GM23338 (cell line): ENCODE data around the gene PDE5A. TPM values are rescaled to one million over a fixed set of nuclear protein-coding genes. Genes with fewer than 3 reads are reported as not detected.

ENCODE experiments used
- ATAC-seq: fragments of 200-7000 bp; cut with Tn5 transposase; 3 replicates; pipeline ENCODE4 v1.9.1; 2020
- DNase-seq: peaks from one replicate; pipeline ENCODE4 v3.0.0-alpha.2; 2015; ENCODE audit warnings: low spot score
- H2AFZ ChIP-seq: fragments of 200-600 bp; sonication (generic); 2 replicates; pipeline ENCODE4 v1.8.0; 2016; ENCODE audit warnings: antibody characterized with exemption, mild to moderate bottlenecking, moderate library complexity
- H3F3A ChIP-seq: fragments of 200-600 bp; sonication (generic); replicated peaks from 2 replicates; pipeline ENCODE4 v1.8.0; 2017; ENCODE audit warnings: antibody characterized with exemption, mixed run types, low read depth
- H3K27ac ChIP-seq: fragments of 200-600 bp; sonication (generic); 2 replicates; pipeline ENCODE4 v1.6.1; 2016; ENCODE audit warnings: low read depth
- H3K27me3 ChIP-seq: fragments of 200-600 bp; sonication (generic); 2 replicates; pipeline ENCODE4 v1.8.0; 2016; ENCODE audit warnings: mild to moderate bottlenecking, mixed run types, moderate library complexity; ENCODE audit not compliant: insufficient read depth
- H3K36me3 ChIP-seq: fragments of 200-600 bp; sonication (generic); 2 replicates; pipeline ENCODE4 v1.8.0; 2016; ENCODE audit warnings: mild to moderate bottlenecking; ENCODE audit not compliant: insufficient read depth
- H3K4me1 ChIP-seq: fragments of 200-600 bp; sonication (generic); 2 replicates; pipeline ENCODE4 v1.8.0; 2016; ENCODE audit warnings: mild to moderate bottlenecking, moderate library complexity; ENCODE audit not compliant: insufficient read depth
- H3K4me2 ChIP-seq: fragments of 200-600 bp; sonication (generic); 2 replicates; pipeline ENCODE4 v1.7.1; 2017; ENCODE audit warnings: mixed run types
- H3K4me3 ChIP-seq: fragments of 200-600 bp; sonication (generic); 2 replicates; pipeline ENCODE4 v1.6.1; 2016; ENCODE audit warnings: mixed run types
- H3K79me2 ChIP-seq: fragments of 200-600 bp; sonication (generic); replicated peaks from 2 replicates; pipeline ENCODE4 v1.8.0; 2017; ENCODE audit warnings: mild to moderate bottlenecking; ENCODE audit not compliant: insufficient read depth
- H3K9me2 ChIP-seq: fragments of 200-600 bp; sonication (generic); 2 replicates; pipeline ENCODE4 v1.8.0; 2017; ENCODE audit not compliant: insufficient read depth
- H4K20me1 ChIP-seq: fragments of 200-600 bp; sonication (generic); replicated peaks from 2 replicates; pipeline ENCODE4 v1.8.0; 2017; ENCODE audit warnings: mild to moderate bottlenecking; ENCODE audit not compliant: insufficient read depth
- H3K27ac Mint-ChIP-seq: 2 replicates; pipeline ENCODE4 v1.8.0; 2020; ENCODE audit warnings: inconsistent platforms, mild to moderate bottlenecking, moderate library complexity, mixed read lengths
- H3K27me3 Mint-ChIP-seq: 3 replicates; pipeline ENCODE4 v1.8.0; 2022; ENCODE audit warnings: low read depth, mild to moderate bottlenecking, moderate library complexity, mixed read lengths, inconsistent platforms; ENCODE audit not compliant: insufficient read depth, poor library complexity
- H3K36me3 Mint-ChIP-seq: 3 replicates; pipeline ENCODE4 v1.8.0; 2021; ENCODE audit warnings: low read depth, mild to moderate bottlenecking, inconsistent platforms, moderate library complexity, mixed read lengths
- H3K4me1 Mint-ChIP-seq: 3 replicates; pipeline ENCODE4 v1.8.0; 2020; ENCODE audit warnings: mild to moderate bottlenecking, inconsistent platforms, mixed read lengths
- H3K4me3 Mint-ChIP-seq: 3 replicates; pipeline ENCODE4 v1.8.0; 2021; ENCODE audit warnings: moderate library complexity, mild to moderate bottlenecking, inconsistent platforms, mixed read lengths
- H3K9me3 Mint-ChIP-seq: 3 replicates; pipeline ENCODE4 v1.8.0; 2020; ENCODE audit warnings: moderate library complexity, mild to moderate bottlenecking, inconsistent platforms, mixed read lengths
- CREB1 ChIP-seq: fragments of 250-450 bp; sonication (Bioruptor Pico); IDR thresholded peaks from 2 replicates; pipeline ENCODE4 v1.5.0; 2020; ENCODE audit warnings: low read depth, mild to moderate bottlenecking, moderate library complexity
- EZH2 ChIP-seq: fragments of 200-600 bp; sonication (generic); IDR thresholded peaks from one replicate; pipeline ENCODE4 v1.8.0; 2017; ENCODE audit warnings: antibody characterized with exemption, mild to moderate bottlenecking, low read depth; ENCODE audit not compliant: unreplicated experiment
- EZH2phosphoT487 ChIP-seq: fragments of 200-600 bp; sonication (generic); IDR thresholded peaks from one replicate; pipeline ENCODE4 v1.8.1; 2018; ENCODE audit warnings: antibody characterized with exemption; ENCODE audit not compliant: unreplicated experiment
- JUNB ChIP-seq: IDR thresholded peaks from one replicate; pipeline ENCODE4 v1.6.1; 2016; ENCODE audit warnings: antibody characterized with exemption; ENCODE audit not compliant: unreplicated experiment
- NANOG ChIP-seq: IDR thresholded peaks from 2 replicates; pipeline ENCODE4 v1.6.1; 2016; ENCODE audit warnings: antibody characterized with exemption, borderline replicate concordance
- POLR2AphosphoS5 ChIP-seq: IDR thresholded peaks from 2 replicates; pipeline ENCODE4 v1.6.1; 2016; ENCODE audit warnings: antibody characterized with exemption, low read depth
- STAT1 ChIP-seq: IDR thresholded peaks from one replicate; pipeline ENCODE4 v1.6.1; 2016; ENCODE audit warnings: antibody characterized with exemption; ENCODE audit not compliant: unreplicated experiment
- ZNF114 ChIP-seq: fragments of 250-450 bp; sonication (Bioruptor Pico); IDR thresholded peaks from 2 replicates; pipeline ENCODE4 v1.5.0; 2020; ENCODE audit warnings: mild to moderate bottlenecking, moderate library complexity
- ZNF331 ChIP-seq: fragments of 250-450 bp; sonication (Bioruptor Pico); IDR thresholded peaks from 2 replicates; pipeline ENCODE4 v1.5.0; 2020; ENCODE audit warnings: low read depth, mild to moderate bottlenecking, moderate library complexity
- polyA plus RNA-seq: library from polyadenylated mRNA; unstranded; fragments of >200 nt; fragmentation: Nextera tagmentation; extraction: Ambion mirVana; gene quantifications from 2 replicates; pipeline ENCODE4 v1.2.1, GENCODE V29; 2016
- total RNA-seq: library from RNA; depleted of rRNA; stranded (reverse); fragments of >200 nt; shearing (Covaris generic); gene quantifications from 2 replicates; pipeline ENCODE4 v1.2.3, GENCODE V29; 2014
- TF ChIP-seq, protein P1 (sequence below), 2 experiments: fragments of 200-600 bp in 1 of 2; sonication (generic) in 1 of 2; conservative IDR thresholded peaks; 2 replicates each; pipeline versions ENCODE4 v1.5.1 to v1.6.1; 2016 to 2017; ENCODE audit warnings: antibody characterized with exemption in 2 of 2, low read depth in 2 of 2, mild to moderate bottlenecking in 2 of 2, moderate library complexity in 1 of 2
- TF ChIP-seq, protein P2 (sequence below): IDR thresholded peaks from one replicate; pipeline ENCODE4 v1.6.1; 2018; ENCODE audit warnings: antibody characterized with exemption; ENCODE audit not compliant: unreplicated experiment
- TF ChIP-seq, protein P3 (sequence below): fragments of 250-450 bp; sonication (Bioruptor Pico); IDR thresholded peaks from 2 replicates; pipeline ENCODE4 v1.5.0; 2020; ENCODE audit warnings: mild to moderate bottlenecking, moderate library complexity
- TF ChIP-seq, protein P4 (sequence below): IDR thresholded peaks from 2 replicates; pipeline ENCODE4 v1.6.1; 2016; ENCODE audit warnings: antibody characterized with exemption

The PDE5A gene
- total and polyA plus RNA-seq, 2 experiments from 2014 or later = 15.0 to 22.6 TPM

DNA sequence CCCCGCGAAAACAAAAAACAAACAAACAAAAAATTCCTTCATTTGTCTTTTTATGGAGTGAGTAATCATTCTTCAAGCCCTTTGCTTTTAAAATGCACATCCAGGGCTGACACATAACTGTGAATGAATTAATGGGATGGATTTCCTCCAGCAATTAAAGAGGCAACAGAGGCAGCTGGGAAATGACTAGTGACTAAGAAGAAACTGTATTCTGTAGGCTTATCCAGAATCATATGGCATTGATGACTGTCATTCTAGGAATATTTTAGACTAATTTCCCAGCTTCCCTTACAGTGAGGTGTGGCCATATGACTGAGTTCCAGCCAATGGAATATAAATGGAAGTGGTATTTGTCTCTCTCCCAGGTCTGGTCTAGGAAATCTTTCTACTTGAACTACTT, 46.8 kb upstream of the PDE5A start:
- H3K27ac ChIP-seq = no peak overlapping the region
- H3K36me3 ChIP-seq = no peaks in the 10 kb centered on the region
- H2AFZ ChIP-seq = no peak overlapping the region; the same call in 1 of the 2 replicates
- no peaks in the 10 kb centered on the region for H3F3A ChIP-seq
- H4K20me1 ChIP-seq = no peaks in the 10 kb centered on the region
- no peak for ATAC-seq
- Mint-ChIP-seq H3K4me1 (peaks cover 20% of the 10 kb centered on the region; the same call in 2 of the 3 replicates), H3K36me3 (no peaks in the 10 kb centered on the region), H3K9me3 (no peaks in the 10 kb centered on the region), H3K27me3 (no peaks in the 10 kb centered on the region), H3K4me3 (no peak overlapping the region), H3K27ac (no peak overlapping the region)
- no peak overlapping the region for H3K4me3 ChIP-seq
- no peaks in the 10 kb centered on the region for H3K27me3 ChIP-seq
- TF ChIP-seq, protein P1, sequence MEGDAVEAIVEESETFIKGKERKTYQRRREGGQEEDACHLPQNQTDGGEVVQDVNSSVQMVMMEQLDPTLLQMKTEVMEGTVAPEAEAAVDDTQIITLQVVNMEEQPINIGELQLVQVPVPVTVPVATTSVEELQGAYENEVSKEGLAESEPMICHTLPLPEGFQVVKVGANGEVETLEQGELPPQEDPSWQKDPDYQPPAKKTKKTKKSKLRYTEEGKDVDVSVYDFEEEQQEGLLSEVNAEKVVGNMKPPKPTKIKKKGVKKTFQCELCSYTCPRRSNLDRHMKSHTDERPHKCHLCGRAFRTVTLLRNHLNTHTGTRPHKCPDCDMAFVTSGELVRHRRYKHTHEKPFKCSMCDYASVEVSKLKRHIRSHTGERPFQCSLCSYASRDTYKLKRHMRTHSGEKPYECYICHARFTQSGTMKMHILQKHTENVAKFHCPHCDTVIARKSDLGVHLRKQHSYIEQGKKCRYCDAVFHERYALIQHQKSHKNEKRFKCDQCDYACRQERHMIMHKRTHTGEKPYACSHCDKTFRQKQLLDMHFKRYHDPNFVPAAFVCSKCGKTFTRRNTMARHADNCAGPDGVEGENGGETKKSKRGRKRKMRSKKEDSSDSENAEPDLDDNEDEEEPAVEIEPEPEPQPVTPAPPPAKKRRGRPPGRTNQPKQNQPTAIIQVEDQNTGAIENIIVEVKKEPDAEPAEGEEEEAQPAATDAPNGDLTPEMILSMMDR (conservative IDR thresholded peaks at IDR 0.05; ENCODE audit: low read depth in 2 of 2) = no peak
- TF ChIP-seq NANOG = no peak
- TF ChIP-seq ZNF331 (CRISPR knock-in tag) = no peak
- TF ChIP-seq POLR2AphosphoS5 = no peak
- TF ChIP-seq STAT1 = no peak
- no peak for TF ChIP-seq ZNF114
- no peak for TF ChIP-seq JUNB
- no peak for TF ChIP-seq EZH2phosphoT487
- TF ChIP-seq, protein P2, sequence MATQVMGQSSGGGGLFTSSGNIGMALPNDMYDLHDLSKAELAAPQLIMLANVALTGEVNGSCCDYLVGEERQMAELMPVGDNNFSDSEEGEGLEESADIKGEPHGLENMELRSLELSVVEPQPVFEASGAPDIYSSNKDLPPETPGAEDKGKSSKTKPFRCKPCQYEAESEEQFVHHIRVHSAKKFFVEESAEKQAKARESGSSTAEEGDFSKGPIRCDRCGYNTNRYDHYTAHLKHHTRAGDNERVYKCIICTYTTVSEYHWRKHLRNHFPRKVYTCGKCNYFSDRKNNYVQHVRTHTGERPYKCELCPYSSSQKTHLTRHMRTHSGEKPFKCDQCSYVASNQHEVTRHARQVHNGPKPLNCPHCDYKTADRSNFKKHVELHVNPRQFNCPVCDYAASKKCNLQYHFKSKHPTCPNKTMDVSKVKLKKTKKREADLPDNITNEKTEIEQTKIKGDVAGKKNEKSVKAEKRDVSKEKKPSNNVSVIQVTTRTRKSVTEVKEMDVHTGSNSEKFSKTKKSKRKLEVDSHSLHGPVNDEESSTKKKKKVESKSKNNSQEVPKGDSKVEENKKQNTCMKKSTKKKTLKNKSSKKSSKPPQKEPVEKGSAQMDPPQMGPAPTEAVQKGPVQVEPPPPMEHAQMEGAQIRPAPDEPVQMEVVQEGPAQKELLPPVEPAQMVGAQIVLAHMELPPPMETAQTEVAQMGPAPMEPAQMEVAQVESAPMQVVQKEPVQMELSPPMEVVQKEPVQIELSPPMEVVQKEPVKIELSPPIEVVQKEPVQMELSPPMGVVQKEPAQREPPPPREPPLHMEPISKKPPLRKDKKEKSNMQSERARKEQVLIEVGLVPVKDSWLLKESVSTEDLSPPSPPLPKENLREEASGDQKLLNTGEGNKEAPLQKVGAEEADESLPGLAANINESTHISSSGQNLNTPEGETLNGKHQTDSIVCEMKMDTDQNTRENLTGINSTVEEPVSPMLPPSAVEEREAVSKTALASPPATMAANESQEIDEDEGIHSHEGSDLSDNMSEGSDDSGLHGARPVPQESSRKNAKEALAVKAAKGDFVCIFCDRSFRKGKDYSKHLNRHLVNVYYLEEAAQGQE = no peak
- TF ChIP-seq, protein P3, sequence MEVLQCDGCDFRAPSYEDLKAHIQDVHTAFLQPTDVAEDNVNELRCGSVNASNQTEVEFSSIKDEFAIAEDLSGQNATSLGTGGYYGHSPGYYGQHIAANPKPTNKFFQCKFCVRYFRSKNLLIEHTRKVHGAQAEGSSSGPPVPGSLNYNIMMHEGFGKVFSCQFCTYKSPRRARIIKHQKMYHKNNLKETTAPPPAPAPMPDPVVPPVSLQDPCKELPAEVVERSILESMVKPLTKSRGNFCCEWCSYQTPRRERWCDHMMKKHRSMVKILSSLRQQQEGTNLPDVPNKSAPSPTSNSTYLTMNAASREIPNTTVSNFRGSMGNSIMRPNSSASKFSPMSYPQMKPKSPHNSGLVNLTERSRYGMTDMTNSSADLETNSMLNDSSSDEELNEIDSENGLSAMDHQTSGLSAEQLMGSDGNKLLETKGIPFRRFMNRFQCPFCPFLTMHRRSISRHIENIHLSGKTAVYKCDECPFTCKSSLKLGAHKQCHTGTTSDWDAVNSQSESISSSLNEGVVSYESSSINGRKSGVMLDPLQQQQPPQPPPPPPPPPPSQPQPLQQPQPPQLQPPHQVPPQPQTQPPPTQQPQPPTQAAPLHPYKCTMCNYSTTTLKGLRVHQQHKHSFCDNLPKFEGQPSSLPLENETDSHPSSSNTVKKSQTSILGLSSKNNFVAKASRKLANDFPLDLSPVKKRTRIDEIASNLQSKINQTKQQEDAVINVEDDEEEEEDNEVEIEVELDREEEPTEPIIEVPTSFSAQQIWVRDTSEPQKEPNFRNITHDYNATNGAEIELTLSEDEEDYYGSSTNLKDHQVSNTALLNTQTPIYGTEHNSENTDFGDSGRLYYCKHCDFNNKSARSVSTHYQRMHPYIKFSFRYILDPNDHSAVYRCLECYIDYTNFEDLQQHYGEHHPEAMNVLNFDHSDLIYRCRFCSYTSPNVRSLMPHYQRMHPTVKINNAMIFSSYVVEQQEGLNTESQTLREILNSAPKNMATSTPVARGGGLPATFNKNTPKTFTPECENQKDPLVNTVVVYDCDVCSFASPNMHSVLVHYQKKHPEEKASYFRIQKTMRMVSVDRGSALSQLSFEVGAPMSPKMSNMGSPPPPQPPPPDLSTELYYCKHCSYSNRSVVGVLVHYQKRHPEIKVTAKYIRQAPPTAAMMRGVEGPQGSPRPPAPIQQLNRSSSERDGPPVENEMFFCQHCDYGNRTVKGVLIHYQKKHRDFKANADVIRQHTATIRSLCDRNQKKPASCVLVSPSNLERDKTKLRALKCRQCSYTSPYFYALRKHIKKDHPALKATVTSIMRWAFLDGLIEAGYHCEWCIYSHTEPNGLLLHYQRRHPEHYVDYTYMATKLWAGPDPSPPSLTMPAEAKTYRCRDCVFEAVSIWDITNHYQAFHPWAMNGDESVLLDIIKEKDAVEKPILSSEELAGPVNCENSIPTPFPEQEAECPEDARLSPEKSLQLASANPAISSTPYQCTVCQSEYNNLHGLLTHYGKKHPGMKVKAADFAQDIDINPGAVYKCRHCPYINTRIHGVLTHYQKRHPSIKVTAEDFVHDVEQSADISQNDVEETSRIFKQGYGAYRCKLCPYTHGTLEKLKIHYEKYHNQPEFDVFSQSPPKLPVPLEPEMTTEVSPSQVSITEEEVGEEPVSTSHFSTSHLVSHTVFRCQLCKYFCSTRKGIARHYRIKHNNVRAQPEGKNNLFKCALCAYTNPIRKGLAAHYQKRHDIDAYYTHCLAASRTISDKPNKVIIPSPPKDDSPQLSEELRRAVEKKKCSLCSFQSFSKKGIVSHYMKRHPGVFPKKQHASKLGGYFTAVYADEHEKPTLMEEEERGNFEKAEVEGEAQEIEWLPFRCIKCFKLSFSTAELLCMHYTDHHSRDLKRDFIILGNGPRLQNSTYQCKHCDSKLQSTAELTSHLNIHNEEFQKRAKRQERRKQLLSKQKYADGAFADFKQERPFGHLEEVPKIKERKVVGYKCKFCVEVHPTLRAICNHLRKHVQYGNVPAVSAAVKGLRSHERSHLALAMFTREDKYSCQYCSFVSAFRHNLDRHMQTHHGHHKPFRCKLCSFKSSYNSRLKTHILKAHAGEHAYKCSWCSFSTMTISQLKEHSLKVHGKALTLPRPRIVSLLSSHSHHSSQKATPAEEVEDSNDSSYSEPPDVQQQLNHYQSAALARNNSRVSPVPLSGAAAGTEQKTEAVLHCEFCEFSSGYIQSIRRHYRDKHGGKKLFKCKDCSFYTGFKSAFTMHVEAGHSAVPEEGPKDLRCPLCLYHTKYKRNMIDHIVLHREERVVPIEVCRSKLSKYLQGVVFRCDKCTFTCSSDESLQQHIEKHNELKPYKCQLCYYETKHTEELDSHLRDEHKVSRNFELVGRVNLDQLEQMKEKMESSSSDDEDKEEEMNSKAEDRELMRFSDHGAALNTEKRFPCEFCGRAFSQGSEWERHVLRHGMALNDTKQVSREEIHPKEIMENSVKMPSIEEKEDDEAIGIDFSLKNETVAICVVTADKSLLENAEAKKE (CRISPR knock-in tag) = no peak
- TF ChIP-seq EZH2 = no peak
- TF ChIP-seq CREB1 (CRISPR knock-in tag) = no peak
- TF ChIP-seq, protein P4, sequence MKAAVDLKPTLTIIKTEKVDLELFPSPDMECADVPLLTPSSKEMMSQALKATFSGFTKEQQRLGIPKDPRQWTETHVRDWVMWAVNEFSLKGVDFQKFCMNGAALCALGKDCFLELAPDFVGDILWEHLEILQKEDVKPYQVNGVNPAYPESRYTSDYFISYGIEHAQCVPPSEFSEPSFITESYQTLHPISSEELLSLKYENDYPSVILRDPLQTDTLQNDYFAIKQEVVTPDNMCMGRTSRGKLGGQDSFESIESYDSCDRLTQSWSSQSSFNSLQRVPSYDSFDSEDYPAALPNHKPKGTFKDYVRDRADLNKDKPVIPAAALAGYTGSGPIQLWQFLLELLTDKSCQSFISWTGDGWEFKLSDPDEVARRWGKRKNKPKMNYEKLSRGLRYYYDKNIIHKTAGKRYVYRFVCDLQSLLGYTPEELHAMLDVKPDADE = no peak
- no peaks in the 10 kb centered on the region for H3K79me2 ChIP-seq
- H3K4me1 ChIP-seq = peaks cover 9% of the 10 kb centered on the region; the same call in 1 of the 2 replicates
- no peaks in the 10 kb centered on the region for H3K9me2 ChIP-seq
- no peak overlapping the region for H3K4me2 ChIP-seq
- no peak for DNase-seq
